Endothelial cell of umbilical vein (primary cell): Measurements from ENCODE around the gene KLLN. TPM values are rescaled to one million over a fixed set of nuclear protein-coding genes. Genes with fewer than 3 reads are reported as not detected.

Experiments
- BruUV-seq: library from RNA; stranded (reverse); fragments of 400-500 nt; replicated peaks from 2 replicates; lab custom pipeline; 2021; lab: Mats Ljungman, UMichigan
- CTCF ChIA-PET: fragments of 300-600, 350-600 bp; sonication (Branson Sonifier 250); formaldehyde crosslinking; loops from one replicate; lab custom pipeline; 2021; ENCODE audit warnings: antibody characterized with exemption, inconsistent platforms; lab: Charles Lee
- POLR2A ChIA-PET: fragments of 300-600, 350-600 bp; sonication (Branson Sonifier 250); formaldehyde crosslinking; loops from one replicate; lab custom pipeline; 2021; ENCODE audit warnings: antibody characterized with exemption, inconsistent platforms; lab: Charles Lee
- DNase-seq: peaks from one replicate; pipeline ENCODE4 v3.0.0-alpha.2; 2011; ENCODE audit warnings: low read depth, low spot score
- FAIRE-seq: peaks from 2 replicates; lab custom pipeline; 2011; peaks lifted over from hg19 to GRCh38; lab: Jason Lieb, UNC
- H2AFZ ChIP-seq: 2 replicates; pipeline ENCODE4 v1.6.0; 2012; ENCODE audit warnings: low read depth, low read length, control low read depth, inconsistent platforms
- H3K27ac ChIP-seq: 2 replicates; pipeline ENCODE4 v1.5.1; 2011; ENCODE audit warnings: low read depth, mild to moderate bottlenecking, control low read depth, low read length, moderate library complexity; ENCODE audit not compliant: insufficient read depth
- H3K27me3 ChIP-seq, 2 experiments: 2 replicates each; pipeline versions ENCODE4 v1.6.0 to v1.6.1; 2011; ENCODE audit warnings: low read length in 2 of 2, mixed read lengths in 1 of 2; ENCODE audit not compliant: control insufficient read depth in 2 of 2, insufficient read depth in 2 of 2
- H3K36me3 ChIP-seq, 2 experiments: 2 replicates in 1 of 2; 3 replicates in 1 of 2; pipeline ENCODE4 v1.5.1; 2011; ENCODE audit warnings: low read length in 2 of 2, mild to moderate bottlenecking in 1 of 2, moderate library complexity in 1 of 2; ENCODE audit not compliant: control insufficient read depth in 2 of 2, insufficient read depth in 2 of 2; ENCODE audit errors: extremely low read depth in 1 of 2
- H3K4me1 ChIP-seq: 3 replicates; pipeline ENCODE4 v1.5.1; 2011; ENCODE audit warnings: mild to moderate bottlenecking, low read length; ENCODE audit not compliant: control insufficient read depth, insufficient read depth; ENCODE audit errors: extremely low read depth
- H3K4me2 ChIP-seq: 2 replicates; pipeline ENCODE4 v1.6.1; 2011; ENCODE audit warnings: low read length, control low read depth, mixed read lengths; ENCODE audit not compliant: insufficient read depth
- H3K4me3 ChIP-seq, 3 experiments: fragments of 200-600 bp in 1 of 3; sonication (generic), shearing (Covaris generic) in 1 of 3; replicated peaks in 1 of 3; 2 replicates each; pipeline ENCODE4 v1.5.1; 2011 to 2016; ENCODE audit warnings: control low read depth in 3 of 3, low read length in 3 of 3, mild to moderate bottlenecking in 2 of 3, inconsistent platforms in 1 of 3, low read depth in 1 of 3, moderate library complexity in 1 of 3; ENCODE audit not compliant: insufficient read depth in 1 of 3
- H3K79me2 ChIP-seq: 2 replicates; pipeline ENCODE4 v1.6.0; 2012; ENCODE audit warnings: low read length, inconsistent platforms; ENCODE audit not compliant: control insufficient read depth, insufficient read depth
- H3K9ac ChIP-seq: replicated peaks from 2 replicates; pipeline ENCODE3; 2011; ENCODE audit warnings: low read length, control low read depth; ENCODE audit not compliant: insufficient read depth; ENCODE audit errors: extremely low read depth
- H3K9me1 ChIP-seq: replicated peaks from 3 replicates; pipeline ENCODE4 v1.6.0; 2011; ENCODE audit warnings: mild to moderate bottlenecking, low read length; ENCODE audit not compliant: control insufficient read depth, insufficient read depth; ENCODE audit errors: extremely low read depth
- H3K9me3 ChIP-seq: replicated peaks from 2 replicates; pipeline ENCODE4 v1.5.1; 2012; ENCODE audit warnings: low read length, inconsistent platforms; ENCODE audit not compliant: control insufficient read depth, insufficient read depth
- H4K20me1 ChIP-seq: replicated peaks from 2 replicates; pipeline ENCODE3; 2011; ENCODE audit warnings: mild to moderate bottlenecking, low read length; ENCODE audit not compliant: control insufficient read depth, insufficient read depth; ENCODE audit errors: extremely low read depth
- CTCF ChIP-seq, 2 donors: IDR thresholded peaks; 1 replicate in 1 of 2; 2 replicates in 1 of 2; pipeline ENCODE4 v1.5.1; 2011; ENCODE audit warnings: low read length in 2 of 2, mild to moderate bottlenecking in 2 of 2, moderate library complexity in 2 of 2, control low read depth in 1 of 2, inconsistent platforms in 1 of 2, low read depth in 1 of 2; ENCODE audit not compliant: insufficient read depth in 1 of 2; ENCODE audit errors: extremely low read depth in 1 of 2
- EZH2 ChIP-seq: IDR thresholded peaks from 2 replicates; pipeline ENCODE4 v1.6.1; 2012; ENCODE audit warnings: borderline replicate concordance, low read depth, mild to moderate bottlenecking, moderate library complexity, low read length, inconsistent platforms; ENCODE audit not compliant: severe bottlenecking
- FOS ChIP-seq: IDR thresholded peaks from 2 replicates; pipeline ENCODE4 v1.6.1; 2011; ENCODE audit warnings: mild to moderate bottlenecking, low read length, moderate library complexity, borderline replicate concordance; ENCODE audit not compliant: insufficient read depth
- GATA2 ChIP-seq: IDR thresholded peaks from 2 replicates; pipeline ENCODE4 v1.7.0; 2011; ENCODE audit warnings: low read depth, mild to moderate bottlenecking, moderate library complexity, mixed read lengths, low read length; ENCODE audit not compliant: insufficient read length, insufficient read depth
- JUN ChIP-seq: IDR thresholded peaks from 2 replicates; pipeline ENCODE4 v1.6.1; 2011; ENCODE audit warnings: borderline replicate concordance, low read depth; ENCODE audit not compliant: insufficient read length, insufficient read depth
- MAX ChIP-seq: IDR thresholded peaks from 2 replicates; pipeline ENCODE4 v1.6.1; 2011; ENCODE audit not compliant: insufficient read depth, insufficient read length
- MYC ChIP-seq: IDR thresholded peaks from one replicate; pipeline ENCODE4 v1.6.1; 2011; ENCODE audit warnings: mild to moderate bottlenecking, low read depth, low read length
- POLR2A ChIP-seq: IDR thresholded peaks from 2 replicates; pipeline ENCODE4 v1.6.1; 2012; ENCODE audit warnings: low read depth, mild to moderate bottlenecking, control low read depth, low read length
- POLR2AphosphoS5 ChIP-seq: IDR thresholded peaks from 2 replicates; pipeline ENCODE4 v1.6.1; 2012; ENCODE audit warnings: low read depth, mild to moderate bottlenecking, control low read depth, low read length, moderate library complexity; ENCODE audit not compliant: insufficient read depth
- dilution Hi-C: fragments of 300-500 bp; cut with MboI; formaldehyde crosslinking; loops from one replicate; pipeline ENCODE4 v1.15.0; 2019; ENCODE audit warnings: low sequenced_read_pairs; ENCODE audit not compliant: extremely low pct_ligation_motif_present
- intact Hi-C: fragments of 100-400 bp; cut with micrococcal nuclease; formaldehyde crosslinking; loops from one replicate; pipeline ENCODE4 v1.10.0; 2022
- polyA plus RNA-seq, 4 experiments: library from polyadenylated mRNA; depleted of rRNA in 3 of 4; stranded (reverse) in 3 of 4; unstranded in 1 of 4; fragments of >200 nt; gene quantifications; 2 replicates each; pipeline versions ENCODE4 v1.2.1 to v1.2.3, GENCODE V29; 2011 to 2012; ENCODE audit warnings: missing spikeins in 1 of 4
- total RNA-seq: library from RNA; stranded (reverse); gene quantifications from 2 replicates; pipeline ENCODE4 v1.2.3, GENCODE V29; 2021

Gene KLLN
- total and polyA plus RNA-seq, 2 donors (not counting 3 experiments of a cell fraction or from before 2014, with no cell fraction given), result 0.14 to 0.31 TPM

GRCh38 chr10:87896216-87896615 is 32.9 kb upstream of the KLLN start:
- Histone ChIP-seq H3K27ac (no peak overlapping the region), H4K20me1 (peaks cover 12% of the 10 kb centered on the region), H3K9me3 (no peaks in the 10 kb centered on the region), H3K36me3 (no peaks in the 10 kb centered on the region), H3K4me2 (no peak overlapping the region), H3K4me3 (no peak overlapping the region), H3K27me3 (no peaks in the 10 kb centered on the region), H3K4me1 (no peaks in the 10 kb centered on the region), H3K9me1 (no peaks in the 10 kb centered on the region), H3K9ac (no peak overlapping the region), H3K79me2 (peaks cover 66% of the 10 kb centered on the region), H2AFZ (no peak overlapping the region)
- no peak for DNase-seq
- POLR2A ChIA-PET, result interaction anchor here (1.1 kb wide), 1 partner anchor 13 kb away, joined by 3 read pairs; no protein-coding TSS in a partner anchor
- no TSS peak for BruUV-seq
- no peak for FAIRE-seq
- TF ChIP-seq MAX (no peak), GATA2 (no peak), POLR2AphosphoS5 (no peak), CTCF (IDR thresholded peaks at IDR 0.05; ENCODE audit: extremely low read depth in 1 of 2, insufficient read depth in 1 of 2, low read depth in 1 of 2, low read length in 2 of 2) (no peak), POLR2A (no peak)
- CTCF ChIA-PET, result interaction anchor here (1.5 kb wide), 1 partner anchor 14 kb away, joined by 3 read pairs; no protein-coding TSS in a partner anchor
- dilution Hi-C loops (no loop called here), intact Hi-C loops (no loop called here)

GRCh38 chr10:87895430-87895829 is 32.1 kb upstream of the KLLN start:
- H3K9me3 ChIP-seq, result no peaks in the 10 kb centered on the region
- ChIA-PET POLR2A (interaction anchor here (1.1 kb wide), 1 partner anchor 14 kb away, joined by 3 read pairs; no protein-coding TSS in a partner anchor), CTCF (interaction anchor here (0.8 to 1.5 kb wide), 3 partner anchors 9 to 20 kb away, joined by 3 to 4 read pairs (median 3); no protein-coding TSS in a partner anchor)
- H3K4me3 ChIP-seq, result no peak overlapping the region
- H4K20me1 ChIP-seq, result peaks cover 12% of the 10 kb centered on the region
- no peaks in the 10 kb centered on the region for H3K9me1 ChIP-seq
- H3K27ac ChIP-seq, result no peak overlapping the region
- no peaks in the 10 kb centered on the region for H3K27me3 ChIP-seq
- dilution Hi-C loops (no loop called here), intact Hi-C loops (no loop called here)
- no peak for DNase-seq
- H3K4me1 ChIP-seq, result no peaks in the 10 kb centered on the region
- no peak overlapping the region for H3K9ac ChIP-seq
- H3K4me2 ChIP-seq, result no peak overlapping the region
- no TSS peak for BruUV-seq
- TF ChIP-seq FOS (no peak), EZH2 (no peak), JUN (no peak), GATA2 (no peak), MYC (no peak), CTCF (IDR thresholded peaks at IDR 0.05; ENCODE audit: extremely low read depth in 1 of 2, insufficient read depth in 1 of 2, low read depth in 1 of 2, low read length in 2 of 2) (no peak), MAX (no peak), POLR2A (no peak), POLR2AphosphoS5 (no peak)
- FAIRE-seq, result no peak
- peaks cover 69% of the 10 kb centered on the region for H3K79me2 ChIP-seq
- H3K36me3 ChIP-seq, result no peaks in the 10 kb centered on the region
- H2AFZ ChIP-seq, result no peak overlapping the region
